HG02623 (cell line): ENCODE results near the gene DPP7.

Experiments
- ATAC-seq: cut with Tn5 transposase; IDR thresholded peaks from one replicate; pipeline ENCODE4 v1.9.1; 2021; ENCODE audit warnings: moderate library complexity; ENCODE audit not compliant: unreplicated experiment

The DPP7 gene

GRCh38 chr9:137095664-137096517, 18.6 kb downstream of the DPP7 start:
- ATAC-seq = peak; percentile 71

- no peak for ATAC-seq
These were observed 25.1 kb downstream of the DPP7 start for GRCh38 chr9:137089232-137089947.

GRCh38 chr9:137088121-137088520, 26.4 kb downstream of the DPP7 start:
- ATAC-seq = no peak

- no peak for ATAC-seq
These were observed 27.1 kb downstream of the DPP7 start for GRCh38 chr9:137087409-137087925.

GRCh38 chr9:137086531-137087408, 27.8 kb downstream of the DPP7 start, which contains the start of gene MAN1B1:
Gene MAN1B1, plus strand, starts transcription at chr9:137086985. Its CDS starts 15 bp downstream, at chr9:137087000.
- peak; percentile 83 for ATAC-seq

GRCh38 chr9:137085920-137086530, 28.5 kb downstream of the DPP7 start:
- peak; percentile 7 for ATAC-seq

GRCh38 chr9:137084526-137084925, 30.0 kb downstream of the DPP7 start:
- no peak for ATAC-seq

- ATAC-seq = no peak
These were observed 31.0 kb downstream of the DPP7 start for GRCh38 chr9:137083394-137084004.

GRCh38 chr9:137082925-137083290, 31.6 kb downstream of the DPP7 start:
- ATAC-seq = no peak

GRCh38 chr9:137082222-137082924, 32.2 kb downstream of the DPP7 start:
- no peak for ATAC-seq

GRCh38 chr9:137080260-137081122, 34.0 kb downstream of the DPP7 start:
- no peak for ATAC-seq

- no peak for ATAC-seq
These were observed 35.1 kb downstream of the DPP7 start for GRCh38 chr9:137079401-137079787.

- ATAC-seq = no peak
These were observed 35.7 kb downstream of the DPP7 start for GRCh38 chr9:137078701-137079400.

- ATAC-seq = peak; percentile 17
These were observed 36.5 kb downstream of the DPP7 start for GRCh38 chr9:137077758-137078693.

GRCh38 chr9:137077010-137077747, 37.4 kb downstream of the DPP7 start, which contains the start of gene UAP1L1:
Gene UAP1L1, plus strand, starts transcription at chr9:137077517. Its CDS starts 16 bp downstream, at chr9:137077533.
- ATAC-seq = peak; percentile 50

GRCh38 chr9:137076636-137077009, 37.9 kb downstream of the DPP7 start:
- ATAC-seq = no peak
